SIG-M5 treated with dmso at 0.1 percent for 504 hours (cell line): ENCODE measurements around the gene STOM.
"Not testable (repeated sequence)": the region's sequence is repeated elsewhere in the genome, so short reads cannot be mapped to it uniquely, and the experiment has no call there.

Experiments used
- DNase-seq: peaks from one replicate; lab custom pipeline; 2025; ENCODE audit not compliant: unreplicated experiment; lab: John Stamatoyannopoulos, UW

STOM gene

DNA sequence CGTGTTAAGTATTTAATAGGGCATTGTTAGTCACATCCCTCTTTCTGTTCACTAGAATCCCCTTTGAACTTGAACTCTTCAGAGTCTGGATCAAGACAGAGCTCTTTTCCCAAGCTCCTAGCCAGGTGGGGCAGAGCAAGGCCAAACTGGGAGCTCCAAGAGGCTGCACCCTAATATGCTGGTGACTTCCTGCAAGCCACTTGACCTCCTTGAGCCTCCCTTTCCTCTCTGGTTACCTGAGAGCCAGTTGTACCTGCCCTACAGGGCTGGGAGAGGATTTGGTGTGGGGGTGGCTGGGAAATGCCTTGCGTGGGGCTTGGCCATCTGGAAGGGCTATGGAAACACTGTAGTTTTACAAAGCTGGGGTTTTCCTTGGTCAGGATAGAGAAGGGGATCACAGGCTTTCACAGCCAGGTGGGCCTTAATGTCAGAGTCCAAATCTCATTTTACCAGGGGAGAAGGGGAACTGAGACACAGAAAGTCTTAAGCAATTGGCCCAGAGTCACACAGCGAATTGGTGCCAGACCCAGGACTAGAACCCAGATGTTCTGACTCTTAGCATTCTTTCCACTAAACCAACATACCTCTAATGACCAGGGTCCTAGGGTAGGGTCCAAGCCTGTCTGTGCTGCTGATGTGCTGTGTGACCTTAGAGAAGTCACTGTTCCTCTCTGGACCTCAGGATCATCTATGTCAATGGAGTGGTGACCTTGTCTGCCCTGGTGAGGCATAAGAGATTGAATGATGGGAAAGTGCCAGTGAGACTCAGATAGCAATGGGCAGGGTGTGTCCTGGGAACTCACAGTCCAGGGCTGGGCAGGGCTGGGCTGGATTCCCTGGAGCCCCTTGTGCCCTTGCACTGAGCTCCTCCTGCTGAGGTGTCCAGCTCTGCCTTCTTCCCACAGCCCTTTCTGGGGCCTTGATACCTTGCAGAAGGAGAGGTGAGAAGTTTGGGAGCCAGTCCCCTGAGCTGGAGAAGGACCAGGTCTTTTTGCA lies 66.3 kb downstream of the STOM start:
- DNase-seq, result no peak

DNA sequence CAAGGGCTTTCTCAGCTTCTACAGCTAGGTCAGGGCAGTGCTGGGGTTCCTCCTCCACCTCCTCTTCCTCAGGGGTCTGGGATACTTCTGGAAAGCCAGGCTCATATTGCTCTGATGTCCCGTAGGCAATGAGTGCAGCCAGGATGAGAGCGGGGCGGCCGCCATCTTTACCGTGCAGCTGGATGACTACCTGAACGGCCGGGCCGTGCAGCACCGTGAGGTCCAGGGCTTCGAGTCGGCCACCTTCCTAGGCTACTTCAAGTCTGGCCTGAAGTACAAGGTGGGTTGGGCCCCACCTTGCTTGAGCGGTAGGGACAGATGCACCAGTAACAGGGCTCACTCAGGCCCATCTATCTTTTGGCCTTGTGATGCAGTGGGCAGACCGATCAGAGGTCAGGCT lies 67.3 kb downstream of the STOM start:
- DNase-seq, result no peak

DNA sequence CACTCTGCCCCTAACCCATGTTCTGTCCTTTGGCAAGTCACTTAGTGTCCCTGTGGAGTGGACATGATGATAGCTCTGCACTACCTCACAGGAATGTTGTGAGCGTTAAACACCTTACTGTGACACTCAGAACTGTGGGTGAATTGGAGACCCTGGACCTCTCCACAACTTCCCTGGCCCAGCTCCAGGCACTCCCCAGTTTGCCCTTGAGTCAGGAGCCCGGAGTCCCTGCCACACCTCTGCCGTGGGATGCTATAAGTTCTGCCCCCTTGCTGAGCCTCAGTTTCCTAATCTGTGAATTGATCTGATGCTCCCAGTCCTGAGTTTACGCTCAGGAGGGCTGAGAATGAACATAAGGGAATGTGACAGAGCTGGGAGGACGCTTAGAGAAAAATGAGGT lies 67.7 kb downstream of the STOM start:
- DNase-seq, result no peak

DNA sequence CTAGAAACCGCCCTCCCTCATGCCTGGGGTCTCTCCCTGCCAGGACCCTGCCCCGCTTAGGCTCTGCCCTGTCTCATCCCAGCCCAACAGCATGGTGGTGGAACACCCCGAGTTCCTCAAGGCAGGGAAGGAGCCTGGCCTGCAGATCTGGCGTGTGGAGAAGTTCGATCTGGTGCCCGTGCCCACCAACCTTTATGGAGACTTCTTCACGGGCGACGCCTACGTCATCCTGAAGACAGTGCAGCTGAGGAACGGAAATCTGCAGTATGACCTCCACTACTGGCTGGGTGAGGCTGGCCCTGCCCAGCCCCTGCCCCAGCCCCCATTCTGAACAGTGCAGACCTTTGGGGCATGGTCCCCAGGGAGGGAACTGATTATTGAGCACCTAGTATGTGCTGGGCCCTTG lies 68.2 kb downstream of the STOM start:
- no peak for DNase-seq

DNA sequence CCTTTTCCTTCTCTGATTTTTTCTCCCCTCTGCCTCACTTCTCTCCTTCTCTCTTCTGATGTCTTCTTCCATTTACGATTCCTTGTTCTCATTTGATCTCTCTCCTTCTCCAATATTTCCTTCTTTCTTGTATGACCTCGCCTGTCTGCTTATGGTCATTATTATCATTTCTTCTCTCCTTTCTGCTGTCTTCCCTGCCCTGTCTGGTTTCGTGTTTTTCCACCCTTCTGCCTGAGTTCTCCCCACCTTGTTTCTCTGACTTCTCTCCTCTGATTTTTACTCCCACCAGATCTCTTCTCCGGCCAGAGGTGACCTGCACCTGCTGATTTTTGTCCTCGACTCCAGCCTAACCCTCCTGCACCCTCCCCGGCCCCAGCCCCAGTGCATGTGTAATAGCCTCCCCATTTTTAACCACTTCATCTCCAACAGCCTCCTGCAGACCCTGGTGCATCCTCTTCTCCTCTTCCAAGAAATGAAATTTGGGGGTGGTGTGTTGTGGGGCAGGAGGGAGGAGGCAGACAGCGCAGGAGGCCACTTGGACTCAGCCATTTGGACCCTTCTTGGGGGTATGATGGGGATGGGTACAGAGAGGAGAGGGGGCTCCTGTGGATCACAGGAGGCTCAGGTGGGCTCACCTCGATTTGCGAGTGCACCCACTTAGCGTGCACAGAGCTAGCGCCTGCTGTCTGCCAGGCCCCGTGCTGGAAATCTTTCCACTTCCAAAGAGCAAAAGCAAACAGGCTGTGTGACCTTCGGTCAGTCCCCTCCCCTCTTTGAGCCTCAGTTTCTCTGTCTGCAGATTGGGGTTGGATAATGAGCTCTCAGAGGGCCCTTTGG lies 69.5 kb downstream of the STOM start:
- no peak for DNase-seq

DNA sequence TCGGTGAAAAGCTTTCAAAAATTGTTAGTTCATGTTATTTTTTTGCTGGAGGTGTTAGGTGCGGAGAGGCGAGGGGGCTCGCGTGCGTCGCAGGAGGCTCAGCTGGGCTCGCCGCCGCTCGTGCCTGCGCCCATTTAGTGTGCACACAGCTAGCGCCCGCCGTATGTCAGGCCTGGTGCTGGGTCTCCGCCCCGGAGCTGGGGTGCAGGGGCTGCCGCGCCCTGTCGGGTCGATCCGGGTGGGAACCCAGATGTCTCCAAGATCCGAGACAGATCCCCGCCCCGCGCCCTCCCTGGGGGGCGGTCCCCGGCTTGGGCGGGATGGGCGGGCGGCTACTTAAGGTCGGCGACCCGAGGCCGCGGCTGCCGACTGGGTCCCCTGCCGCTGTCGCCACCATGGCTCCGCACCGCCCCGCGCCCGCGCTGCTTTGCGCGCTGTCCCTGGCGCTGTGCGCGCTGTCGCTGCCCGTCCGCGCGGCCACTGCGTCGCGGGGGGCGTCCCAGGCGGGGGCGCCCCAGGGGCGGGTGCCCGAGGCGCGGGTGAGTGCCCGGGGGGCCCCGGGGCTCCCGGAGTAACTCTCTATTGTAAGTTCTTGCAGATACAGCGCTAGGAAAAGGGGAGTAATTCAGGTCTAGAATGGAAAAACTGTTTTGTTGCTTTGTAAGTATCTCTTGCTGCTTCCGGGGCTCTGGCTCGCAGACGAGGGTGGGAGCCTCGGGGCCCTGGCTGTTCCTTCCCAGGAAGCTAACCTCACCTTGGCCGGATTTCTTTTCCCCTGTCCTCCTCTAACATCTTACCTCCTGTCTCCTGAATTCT lies 70.4 kb downstream of the STOM start:
- no peak for DNase-seq

DNA sequence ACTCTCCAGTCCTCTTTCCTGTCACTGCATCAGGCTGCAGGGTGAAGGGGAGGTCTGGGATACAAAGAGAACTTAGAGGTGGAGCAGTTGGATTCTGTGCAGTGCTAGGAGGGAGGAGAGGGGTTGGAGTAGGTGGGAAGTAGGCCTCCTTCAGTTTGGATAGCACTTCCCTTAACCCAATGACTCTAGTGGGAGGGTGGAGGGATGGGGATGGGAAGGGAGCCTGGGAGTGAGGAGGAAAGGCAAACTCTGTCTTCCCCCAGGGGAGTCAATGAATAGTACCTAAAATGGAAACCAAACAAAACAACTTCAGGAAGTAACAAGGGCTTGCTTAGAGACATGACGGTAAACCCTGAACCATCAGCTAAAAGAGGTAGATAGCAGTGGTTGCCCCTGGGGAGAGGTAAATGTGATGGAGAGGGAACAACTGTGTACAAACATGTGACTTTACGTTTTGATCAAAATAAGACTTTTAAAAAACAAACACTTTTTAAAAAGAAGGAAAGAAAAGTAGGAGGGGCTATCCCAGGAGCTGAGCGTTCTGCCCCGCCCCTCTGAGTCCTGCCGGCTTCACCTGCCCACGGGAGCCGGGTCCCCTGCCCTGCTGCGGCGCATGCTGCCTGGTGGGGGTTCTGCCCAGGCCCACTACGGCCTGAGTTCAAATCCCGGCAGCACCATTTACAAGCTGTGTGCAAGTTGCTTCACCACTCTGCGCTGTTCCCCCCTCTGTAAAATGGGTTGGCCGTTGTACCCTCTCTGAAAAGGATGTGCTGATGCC lies 71.2 kb downstream of the STOM start:
- no peak for DNase-seq

DNA sequence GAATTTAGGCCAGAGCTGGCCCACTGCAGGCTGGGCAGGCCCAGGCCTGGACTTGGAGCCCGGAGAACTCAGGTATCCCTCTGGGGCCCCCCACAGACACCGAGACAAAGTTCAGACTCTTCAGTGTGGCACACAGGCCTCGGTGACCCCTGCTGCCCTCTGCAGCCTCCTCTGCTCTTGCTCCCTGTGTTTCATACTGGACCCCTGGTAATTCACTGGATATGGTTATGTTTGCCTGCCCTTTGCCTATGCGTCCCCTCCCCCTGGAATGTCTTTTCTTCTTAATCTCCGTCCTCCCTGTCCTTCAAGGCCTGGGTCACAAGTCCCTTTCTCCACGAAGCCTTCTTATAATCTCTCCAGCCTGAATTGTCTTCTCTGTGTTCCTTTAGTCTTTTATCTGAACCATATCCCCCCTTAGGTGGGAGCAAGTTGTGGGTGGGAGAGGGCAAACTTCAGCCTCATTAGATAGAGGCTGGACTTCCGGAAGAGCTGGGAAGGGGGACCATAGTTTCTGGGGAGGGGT lies 72.0 kb downstream of the STOM start:
- no peak for DNase-seq

DNA sequence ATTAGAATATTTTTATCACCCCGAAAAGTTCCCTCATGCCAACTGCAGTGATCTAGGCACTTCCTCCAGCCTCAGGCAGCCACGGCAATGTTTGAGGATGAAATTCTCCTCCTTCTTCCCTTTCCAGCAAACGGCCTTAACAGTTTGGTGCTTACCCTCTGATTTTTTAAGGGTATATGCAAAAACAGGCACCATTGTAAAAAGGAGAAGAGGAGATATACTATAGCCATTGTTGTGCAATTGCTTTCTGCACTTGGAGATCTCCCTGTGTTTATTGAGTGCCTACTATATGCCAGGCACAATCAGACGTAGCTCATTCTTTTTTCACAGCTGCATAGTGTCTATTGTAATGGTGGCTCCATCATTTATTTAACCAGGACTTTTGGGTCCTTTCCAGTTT lies 72.7 kb downstream of the STOM start:
- DNase-seq, result peak; percentile 14

DNA sequence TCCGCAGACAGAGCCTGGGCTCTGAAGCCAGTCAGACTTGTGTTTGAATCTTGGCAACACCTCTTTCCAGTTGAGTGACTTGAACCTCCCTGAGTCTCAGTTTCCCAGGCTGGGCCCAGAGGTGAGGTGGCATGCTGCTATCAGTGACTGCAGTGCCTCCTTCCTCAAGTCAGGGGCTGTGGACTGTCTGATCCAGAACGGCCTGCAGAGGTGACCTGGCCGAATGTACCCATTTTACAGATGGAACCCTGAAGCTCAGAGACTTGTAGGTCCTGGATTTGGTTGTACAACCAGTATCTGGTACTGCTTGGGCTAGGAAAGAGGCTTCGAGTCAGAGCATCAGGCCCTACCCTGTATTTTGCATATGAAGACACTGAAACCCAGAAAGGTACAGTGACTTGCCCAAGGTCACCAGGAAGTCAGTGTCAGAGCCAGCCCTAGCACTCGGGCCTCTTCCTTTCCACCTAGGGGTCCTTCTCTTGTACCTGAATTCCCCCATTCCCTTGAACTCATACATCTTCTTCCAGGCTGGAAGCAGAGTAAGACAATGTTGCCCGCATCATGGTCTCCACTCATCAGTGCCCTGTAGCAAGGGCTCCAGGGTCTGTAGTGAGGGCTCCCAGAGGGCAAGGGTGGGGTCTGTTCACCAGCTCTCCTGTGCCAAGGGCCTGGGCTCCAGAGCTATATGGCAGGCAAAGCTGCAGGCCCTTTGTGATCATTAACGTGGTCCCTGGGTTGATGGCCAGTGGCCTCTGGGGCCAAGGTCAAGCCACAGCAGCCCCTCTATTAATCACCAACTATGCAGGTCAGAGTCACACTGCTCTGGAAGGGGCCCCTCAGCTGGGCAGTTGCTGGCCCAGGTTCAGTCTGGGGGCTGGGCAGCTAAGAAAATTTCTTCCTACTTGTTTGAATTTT lies 73.6 kb downstream of the STOM start:
- DNase-seq, result no peak

DNA sequence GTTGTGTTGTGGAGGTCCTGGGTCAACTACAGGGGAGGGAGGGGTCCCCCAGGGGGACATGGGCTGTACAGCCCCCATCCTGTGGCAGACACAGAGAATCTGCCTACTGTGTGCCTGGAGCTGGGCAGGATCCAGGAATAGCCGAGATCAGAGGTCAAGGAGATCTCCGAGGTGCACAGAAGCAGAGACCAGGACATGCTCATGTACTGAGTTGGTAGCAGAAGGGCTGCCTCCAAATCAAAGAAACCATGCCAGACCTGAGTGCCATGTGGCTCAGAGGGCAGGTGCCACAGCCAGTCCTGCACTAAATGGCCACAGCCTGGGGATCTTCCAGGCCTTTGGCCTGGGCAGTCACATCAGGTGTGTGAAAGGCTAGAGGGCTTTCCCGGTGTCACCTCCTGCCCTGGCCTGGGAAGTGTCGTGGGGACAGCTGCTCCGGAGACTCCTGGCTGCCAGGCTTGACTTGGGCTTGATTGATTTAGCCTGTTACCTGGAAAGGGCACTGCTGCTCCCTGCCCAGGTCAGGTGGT lies 74.3 kb downstream of the STOM start:
- DNase-seq, result no peak

DNA sequence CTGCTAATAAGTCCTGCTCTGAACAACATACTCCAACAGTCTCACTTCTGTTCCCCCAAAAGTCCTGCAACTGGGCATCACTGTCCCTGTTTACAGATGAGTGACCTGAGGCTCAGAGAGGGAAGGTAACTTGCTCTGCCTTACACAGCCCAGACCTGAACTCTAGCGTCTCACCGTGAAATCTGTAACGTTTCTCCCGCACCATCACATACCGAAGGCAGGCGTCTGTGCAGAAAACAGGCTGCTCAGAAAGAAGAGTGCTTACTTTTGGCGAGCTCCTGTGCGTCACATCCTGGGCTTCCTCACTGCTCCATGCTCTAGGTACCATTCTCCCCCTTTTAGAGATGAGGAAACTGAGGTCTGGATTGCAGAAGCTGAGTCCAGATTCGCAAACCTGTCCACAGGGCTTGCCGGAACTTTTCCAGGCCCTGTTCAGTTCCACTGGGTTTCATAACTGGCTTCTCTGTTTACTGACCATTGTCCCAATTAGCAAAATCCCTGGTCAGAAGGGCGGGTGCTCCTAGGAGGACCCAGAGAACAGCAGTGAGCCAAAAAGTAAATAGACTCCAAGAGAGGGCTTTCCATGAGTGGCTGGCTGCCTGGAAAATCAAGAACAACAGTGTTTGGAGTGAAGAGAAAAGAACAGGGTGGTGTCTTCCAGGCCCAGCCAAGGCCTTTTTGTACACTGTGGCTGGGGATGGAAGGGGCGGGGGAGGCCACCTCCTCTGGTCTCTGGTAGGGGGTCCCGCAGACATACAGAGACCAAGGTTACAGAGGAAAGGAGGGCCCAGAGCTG lies 75.0 kb downstream of the STOM start:
- no peak for DNase-seq

DNA sequence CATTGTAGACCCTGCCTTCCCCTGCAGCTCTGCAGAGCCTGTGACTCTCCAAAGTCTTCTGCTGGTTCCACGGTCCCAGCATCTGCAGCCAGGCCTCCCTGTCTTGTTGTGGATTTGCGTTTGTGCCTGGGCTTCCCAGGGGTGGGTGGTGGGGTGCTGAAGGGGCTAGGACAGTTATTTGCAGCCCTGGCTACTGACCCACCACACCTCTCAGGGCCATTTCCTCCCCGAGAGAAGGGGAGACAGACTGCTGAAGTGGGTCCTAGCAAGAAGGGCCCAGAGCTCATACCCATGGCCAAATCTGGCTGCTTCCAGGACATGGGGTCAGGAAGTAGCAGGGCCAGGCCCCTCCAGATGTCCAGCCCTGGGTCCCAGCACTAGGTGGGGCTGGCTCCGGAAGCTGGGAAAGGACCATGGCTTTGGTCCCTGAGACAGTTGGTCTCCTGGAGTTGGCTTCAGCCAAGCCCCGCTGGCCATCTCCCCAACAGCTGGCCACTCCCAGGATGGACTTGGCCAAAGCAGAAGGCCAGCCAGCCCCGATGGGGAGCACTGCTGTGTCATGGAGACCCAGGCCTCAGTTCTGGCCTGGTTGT lies 75.8 kb downstream of the STOM start:
- DNase-seq, result no peak

DNA sequence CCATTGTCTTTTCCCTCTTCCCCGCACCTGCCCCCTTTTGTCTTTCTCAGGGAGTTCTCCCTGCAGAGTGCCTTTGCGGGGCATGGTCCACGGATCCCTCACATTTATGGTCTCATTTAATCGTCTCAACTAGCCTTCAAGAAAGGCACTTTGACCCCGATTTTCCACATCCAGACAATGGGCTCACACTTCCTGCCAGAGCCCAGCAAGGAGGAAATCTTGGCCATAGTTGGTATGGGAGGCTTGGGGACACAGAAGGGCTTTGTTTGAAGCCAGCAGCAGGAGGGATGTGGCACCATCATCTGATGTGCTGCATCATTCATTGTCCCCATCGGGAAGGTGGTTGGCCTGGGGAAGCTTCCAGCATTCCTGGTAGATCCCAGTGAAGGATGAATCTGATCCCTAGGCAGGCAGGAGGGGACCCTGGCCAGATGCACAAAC lies 77.2 kb downstream of the STOM start:
- no peak for DNase-seq

DNA sequence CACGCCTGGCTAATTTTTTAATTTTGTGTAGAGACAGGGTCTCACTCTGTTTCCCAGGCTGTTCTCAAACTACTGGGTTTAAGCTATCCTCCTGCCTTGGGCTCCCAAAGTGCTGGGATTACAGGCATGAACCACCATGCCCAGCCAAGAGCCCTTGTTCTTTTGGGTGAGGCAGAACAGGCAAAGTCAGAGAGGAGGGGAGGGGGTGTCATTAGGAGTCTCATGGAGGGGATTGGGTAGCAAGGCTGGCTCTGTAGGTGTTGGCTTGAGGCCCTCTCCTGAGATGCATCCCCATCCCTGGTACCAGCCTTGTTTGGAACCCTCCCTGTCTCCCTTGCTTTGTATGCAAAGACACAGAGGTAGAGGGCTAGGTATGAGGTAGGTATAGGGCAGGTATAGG lies 78.0 kb downstream of the STOM start:
- no peak for DNase-seq

DNA sequence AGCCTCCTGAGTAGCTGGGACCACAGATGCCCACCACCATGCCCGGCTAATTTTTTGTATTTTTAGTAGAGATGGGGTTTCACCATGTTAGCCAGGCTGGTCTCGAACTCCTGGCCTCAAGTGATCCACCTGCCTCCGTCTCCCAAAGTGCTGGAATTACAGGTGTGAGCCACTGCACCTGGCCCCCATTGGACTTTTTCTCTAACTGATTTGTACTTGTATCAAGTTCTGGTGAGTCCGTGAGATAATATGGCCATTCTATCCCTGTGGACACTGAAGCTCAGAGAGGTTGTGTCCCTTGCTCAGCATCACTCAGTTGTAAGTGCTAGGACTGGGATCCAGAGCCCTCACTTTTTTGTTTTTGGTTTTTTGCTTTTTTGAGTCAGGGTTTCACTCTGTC lies 78.5 kb downstream of the STOM start:
- not testable (repeated sequence) for DNase-seq

DNA sequence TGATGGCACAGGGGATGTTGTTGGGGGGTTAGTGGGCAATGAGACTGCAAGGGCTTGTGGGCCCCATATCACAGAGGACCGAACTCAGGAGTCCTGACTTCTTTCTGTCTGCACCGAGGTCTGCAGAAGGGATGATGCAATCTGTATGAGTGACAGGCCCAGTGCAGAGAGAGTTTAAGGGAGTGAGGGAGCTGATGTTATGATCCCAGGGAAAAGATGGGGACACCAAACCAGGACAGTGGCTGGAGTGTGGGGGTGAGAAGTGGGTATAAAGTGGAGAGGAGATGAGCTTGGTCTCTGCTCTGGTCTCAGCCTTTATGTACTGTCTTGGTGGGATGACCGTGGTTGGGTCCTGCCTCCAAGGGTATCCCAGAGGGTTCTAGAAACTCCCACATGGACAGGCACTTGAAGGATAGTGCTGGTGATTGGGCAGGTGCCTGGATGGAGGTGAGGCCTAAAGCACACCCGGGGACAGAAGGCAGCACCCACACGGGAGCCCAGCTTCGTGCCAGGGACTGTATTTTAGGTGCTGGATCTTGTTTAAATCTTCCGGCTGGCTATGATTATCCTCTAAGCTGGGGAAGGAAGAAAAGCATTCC lies 80.2 kb downstream of the STOM start:
- DNase-seq, result no peak
